ENCODE results near the gene FLVCR1. TPM values are rescaled to one million over a fixed set of nuclear protein-coding genes. Genes with fewer than 3 reads are reported as not detected.

FLVCR1 gene
- total and polyA plus RNA-seq, 9 of the 15 experiments (the other 6 are each of a cell fraction or from before 2014, with no cell fraction given): 5.2 to 18.0 (median 12.5) TPM

GRCh38 chr1:212858461-212859265 is 588 bp downstream of the FLVCR1 start (continued):
- TF ChIP-seq ZNF318 (IDR thresholded peaks at IDR 0.05; ENCODE audit: borderline replicate concordance in 1 of 2, low read depth in 1 of 2): no peak
- TF ChIP-seq ADNP (tag; IDR thresholded peaks at IDR 0.05): no peak
- TF ChIP-seq HDAC2 (IDR thresholded peaks at IDR 0.05): no peak
- TF ChIP-seq RBM14 (IDR thresholded peaks at IDR 0.05; ENCODE audit: borderline replicate concordance, insufficient read depth, low read depth, low read length): 0 out of 2 replicates have a peak, but pooled peaks have one; percentile 45
- 0 out of 2 replicates have a peak, but pooled peaks have one; percentile 33 for TF ChIP-seq ZSCAN32 (CRISPR knock-in tag; IDR thresholded peaks at IDR 0.05)
- TF ChIP-seq FOXK1 (CRISPR knock-in tag; IDR thresholded peaks at IDR 0.05; ENCODE audit: borderline replicate concordance): peak; percentile 64; the same call in 1 of the 2 replicates
- TF ChIP-seq L3MBTL2 (IDR thresholded peaks at IDR 0.05): peak; percentile 34
- no peak; the same call in 1 of the 2 replicates for TF ChIP-seq ETS1 (conservative IDR thresholded peaks at IDR 0.05; ENCODE audit: control insufficient read depth, low read depth, low read length)
- no peak for TF ChIP-seq ZBTB8A (IDR thresholded peaks at IDR 0.05; ENCODE audit: partially characterized antibody)
- TF ChIP-seq HDGF (IDR thresholded peaks at IDR 0.05): peak; percentile 73; the same call in 1 of the 2 replicates
- TF ChIP-seq RCOR1 (IDR thresholded peaks at IDR 0.05; ENCODE audit: borderline replicate concordance in 1 of 2, low read depth in 2 of 2, low read length in 2 of 2): peak in 1 of 2 experiments; percentile 39; a peak in 2 of 4 replicates
- TF ChIP-seq RFX5 (IDR thresholded peaks at IDR 0.05; ENCODE audit: low read depth, low read length): no peak
- TF ChIP-seq CTBP1 (IDR thresholded peaks at IDR 0.05; ENCODE audit: borderline replicate concordance): peak; percentile 78
- TF ChIP-seq RBFOX2 (IDR thresholded peaks at IDR 0.05; ENCODE audit: low read depth, low read length): peak; percentile 81
- TF ChIP-seq SUPT5H (IDR thresholded peaks at IDR 0.05): no peak
- TF ChIP-seq TEAD1 (CRISPR knock-in tag; IDR thresholded peaks at IDR 0.05): no peak
- TF ChIP-seq JUNB (CRISPR knock-in tag; conservative IDR thresholded peaks at IDR 0.05): no peak
- no peak for TF ChIP-seq U2AF2 (optimal IDR thresholded peaks at IDR 0.05; ENCODE audit: low read depth, low read length)
- no peak for TF ChIP-seq SLC30A9 (CRISPR knock-in tag; IDR thresholded peaks at IDR 0.05)
